Measurements from ENCODE around the gene MAP1LC3A. TPM values are rescaled to one million over a fixed set of nuclear protein-coding genes. Genes with fewer than 3 reads are reported as not detected.

MAP1LC3A gene
- total and polyA plus RNA-seq, 2 donors (not counting 1 experiment from before 2014, with no cell fraction given) = 3.5 to 10.5 TPM

GRCh38 chr20:34604980-34605788, 46.7 kb downstream of the MAP1LC3A start:
- CTCF ChIA-PET = no interaction called here

More at GRCh38 chr20:34604980-34605788, 46.7 kb downstream of the MAP1LC3A start:
- H3K9me3 Mint-ChIP-seq (ENCODE audit: insufficient read depth) = no peaks in the 10 kb centered on the region
- H3K27ac Mint-ChIP-seq = no peak overlapping the region
- Histone ChIP-seq H3K36me3 (replicated peaks in 1 of 2; ENCODE audit: control extremely low read depth in 1 of 2, control insufficient read depth in 1 of 2, extremely low read depth in 1 of 2, insufficient read depth in 2 of 2, low read length in 1 of 2) (no peaks in the 10 kb centered on the region), H3K9ac (ENCODE audit: low read length) (no peak overlapping the region), H3K9me3 (ENCODE audit: control extremely low read depth in 1 of 3, control insufficient read depth in 2 of 3, insufficient read depth in 1 of 3, low read length in 2 of 3) (peaks cover 0 to 4% (median 0%) of the 10 kb centered on the region in 3 donors), H3K27me3 (replicated peaks in 1 of 4; ENCODE audit: control extremely low read depth in 1 of 4, control insufficient read depth in 3 of 4, insufficient read depth in 4 of 4, low read length in 3 of 4) (no peaks in the 10 kb centered on the region), H4K20me1 (ENCODE audit: control insufficient read depth, insufficient read depth, low read length, poor library complexity, severe bottlenecking) (no peaks in the 10 kb centered on the region), H2AFZ (ENCODE audit: insufficient read depth, low read depth, low read length, poor library complexity, severe bottlenecking) (no peak overlapping the region), H3K27ac (ENCODE audit: low read length in 2 of 2) (no peak overlapping the region), H3K4me3 (ENCODE audit: control extremely low read depth in 1 of 5, extremely low read depth in 1 of 5, insufficient read depth in 1 of 5, low read depth in 2 of 5, low read length in 4 of 5) (no peak overlapping the region), H3K79me2 (ENCODE audit: control insufficient read depth, insufficient read depth, low read length) (no peaks in the 10 kb centered on the region), H3K4me2 (replicated peaks; ENCODE audit: low read depth, low read length, poor library complexity, severe bottlenecking) (no peak overlapping the region), H3K4me1 (ENCODE audit: control insufficient read depth in 2 of 2, insufficient read depth in 2 of 2, low read length in 2 of 2) (peaks cover 6 to 11% of the 10 kb centered on the region in 2 donors)
- no peaks in the 10 kb centered on the region for H3K27me3 Mint-ChIP-seq
- POLR2A ChIA-PET = no interaction called here
- no peak for TF ChIP-seq CTCF (IDR thresholded peaks at IDR 0.05)
- no peak for TF ChIP-seq EZH2 (IDR thresholded peaks at IDR 0.05; ENCODE audit: borderline replicate concordance, insufficient read depth, low read depth, low read length, poor library complexity, severe bottlenecking)
- intact Hi-C loops (cut with micrococcal nuclease) = no loop called here
- WGBS (ENCODE audit: insufficient coverage) = 92% methylated on average over 7 of the region's 8 CpGs
- ATAC-seq (ENCODE audit: low read depth) (no peak), DNase-seq (no peak)
- no peak overlapping the region for H3K4me3 Mint-ChIP-seq
- H3K4me1 Mint-ChIP-seq = peaks cover 8% of the 10 kb centered on the region

All from B cell (primary cell).